Endothelial cell of umbilical vein (primary cell): ENCODE measurements around the gene COL6A3. TPM values are rescaled to one million over a fixed set of nuclear protein-coding genes. Genes with fewer than 3 reads are reported as not detected.

ENCODE experiments used
- BruUV-seq: library from RNA; stranded (reverse); fragments of 400-500 nt; replicated peaks from 2 replicates; lab custom pipeline; 2021; lab: Mats Ljungman, UMichigan
- CTCF ChIA-PET: fragments of 300-600, 350-600 bp; sonication (Branson Sonifier 250); formaldehyde crosslinking; loops from one replicate; lab custom pipeline; 2021; ENCODE audit warnings: antibody characterized with exemption, inconsistent platforms; lab: Charles Lee
- POLR2A ChIA-PET: fragments of 300-600, 350-600 bp; sonication (Branson Sonifier 250); formaldehyde crosslinking; loops from one replicate; lab custom pipeline; 2021; ENCODE audit warnings: antibody characterized with exemption, inconsistent platforms; lab: Charles Lee
- DNase-seq: peaks from one replicate; pipeline ENCODE4 v3.0.0-alpha.2; 2011; ENCODE audit warnings: low read depth, low spot score
- FAIRE-seq: peaks from 2 replicates; lab custom pipeline; 2011; peaks lifted over from hg19 to GRCh38; lab: Jason Lieb, UNC
- H2AFZ ChIP-seq: 2 replicates; pipeline ENCODE4 v1.6.0; 2012; ENCODE audit warnings: low read depth, low read length, control low read depth, inconsistent platforms
- H3K27ac ChIP-seq: 2 replicates; pipeline ENCODE4 v1.5.1; 2011; ENCODE audit warnings: low read depth, mild to moderate bottlenecking, control low read depth, low read length, moderate library complexity; ENCODE audit not compliant: insufficient read depth
- H3K27me3 ChIP-seq, 2 experiments: 2 replicates each; pipeline versions ENCODE4 v1.6.0 to v1.6.1; 2011; ENCODE audit warnings: low read length in 2 of 2, mixed read lengths in 1 of 2; ENCODE audit not compliant: control insufficient read depth in 2 of 2, insufficient read depth in 2 of 2
- H3K36me3 ChIP-seq, 2 experiments: 2 replicates in 1 of 2; 3 replicates in 1 of 2; pipeline ENCODE4 v1.5.1; 2011; ENCODE audit warnings: low read length in 2 of 2, mild to moderate bottlenecking in 1 of 2, moderate library complexity in 1 of 2; ENCODE audit not compliant: control insufficient read depth in 2 of 2, insufficient read depth in 2 of 2; ENCODE audit errors: extremely low read depth in 1 of 2
- H3K4me1 ChIP-seq: 3 replicates; pipeline ENCODE4 v1.5.1; 2011; ENCODE audit warnings: mild to moderate bottlenecking, low read length; ENCODE audit not compliant: control insufficient read depth, insufficient read depth; ENCODE audit errors: extremely low read depth
- H3K4me2 ChIP-seq: 2 replicates; pipeline ENCODE4 v1.6.1; 2011; ENCODE audit warnings: low read length, control low read depth, mixed read lengths; ENCODE audit not compliant: insufficient read depth
- H3K4me3 ChIP-seq, 3 experiments: fragments of 200-600 bp in 1 of 3; sonication (generic), shearing (Covaris generic) in 1 of 3; replicated peaks in 1 of 3; 2 replicates each; pipeline ENCODE4 v1.5.1; 2011 to 2016; ENCODE audit warnings: control low read depth in 3 of 3, low read length in 3 of 3, mild to moderate bottlenecking in 2 of 3, inconsistent platforms in 1 of 3, low read depth in 1 of 3, moderate library complexity in 1 of 3; ENCODE audit not compliant: insufficient read depth in 1 of 3
- H3K79me2 ChIP-seq: 2 replicates; pipeline ENCODE4 v1.6.0; 2012; ENCODE audit warnings: low read length, inconsistent platforms; ENCODE audit not compliant: control insufficient read depth, insufficient read depth
- H3K9ac ChIP-seq: replicated peaks from 2 replicates; pipeline ENCODE3; 2011; ENCODE audit warnings: low read length, control low read depth; ENCODE audit not compliant: insufficient read depth; ENCODE audit errors: extremely low read depth
- H3K9me1 ChIP-seq: replicated peaks from 3 replicates; pipeline ENCODE4 v1.6.0; 2011; ENCODE audit warnings: mild to moderate bottlenecking, low read length; ENCODE audit not compliant: control insufficient read depth, insufficient read depth; ENCODE audit errors: extremely low read depth
- H3K9me3 ChIP-seq: replicated peaks from 2 replicates; pipeline ENCODE4 v1.5.1; 2012; ENCODE audit warnings: low read length, inconsistent platforms; ENCODE audit not compliant: control insufficient read depth, insufficient read depth
- H4K20me1 ChIP-seq: replicated peaks from 2 replicates; pipeline ENCODE3; 2011; ENCODE audit warnings: mild to moderate bottlenecking, low read length; ENCODE audit not compliant: control insufficient read depth, insufficient read depth; ENCODE audit errors: extremely low read depth
- CTCF ChIP-seq, 2 donors: IDR thresholded peaks; 1 replicate in 1 of 2; 2 replicates in 1 of 2; pipeline ENCODE4 v1.5.1; 2011; ENCODE audit warnings: low read length in 2 of 2, mild to moderate bottlenecking in 2 of 2, moderate library complexity in 2 of 2, control low read depth in 1 of 2, inconsistent platforms in 1 of 2, low read depth in 1 of 2; ENCODE audit not compliant: insufficient read depth in 1 of 2; ENCODE audit errors: extremely low read depth in 1 of 2
- EZH2 ChIP-seq: IDR thresholded peaks from 2 replicates; pipeline ENCODE4 v1.6.1; 2012; ENCODE audit warnings: borderline replicate concordance, low read depth, mild to moderate bottlenecking, moderate library complexity, low read length, inconsistent platforms; ENCODE audit not compliant: severe bottlenecking
- FOS ChIP-seq: IDR thresholded peaks from 2 replicates; pipeline ENCODE4 v1.6.1; 2011; ENCODE audit warnings: mild to moderate bottlenecking, low read length, moderate library complexity, borderline replicate concordance; ENCODE audit not compliant: insufficient read depth
- GATA2 ChIP-seq: IDR thresholded peaks from 2 replicates; pipeline ENCODE4 v1.7.0; 2011; ENCODE audit warnings: low read depth, mild to moderate bottlenecking, moderate library complexity, mixed read lengths, low read length; ENCODE audit not compliant: insufficient read length, insufficient read depth
- JUN ChIP-seq: IDR thresholded peaks from 2 replicates; pipeline ENCODE4 v1.6.1; 2011; ENCODE audit warnings: borderline replicate concordance, low read depth; ENCODE audit not compliant: insufficient read length, insufficient read depth
- MAX ChIP-seq: IDR thresholded peaks from 2 replicates; pipeline ENCODE4 v1.6.1; 2011; ENCODE audit not compliant: insufficient read depth, insufficient read length
- MYC ChIP-seq: IDR thresholded peaks from one replicate; pipeline ENCODE4 v1.6.1; 2011; ENCODE audit warnings: mild to moderate bottlenecking, low read depth, low read length
- POLR2A ChIP-seq: IDR thresholded peaks from 2 replicates; pipeline ENCODE4 v1.6.1; 2012; ENCODE audit warnings: low read depth, mild to moderate bottlenecking, control low read depth, low read length
- POLR2AphosphoS5 ChIP-seq: IDR thresholded peaks from 2 replicates; pipeline ENCODE4 v1.6.1; 2012; ENCODE audit warnings: low read depth, mild to moderate bottlenecking, control low read depth, low read length, moderate library complexity; ENCODE audit not compliant: insufficient read depth
- dilution Hi-C: fragments of 300-500 bp; cut with MboI; formaldehyde crosslinking; loops from one replicate; pipeline ENCODE4 v1.15.0; 2019; ENCODE audit warnings: low sequenced_read_pairs; ENCODE audit not compliant: extremely low pct_ligation_motif_present
- intact Hi-C: fragments of 100-400 bp; cut with micrococcal nuclease; formaldehyde crosslinking; loops from one replicate; pipeline ENCODE4 v1.10.0; 2022
- polyA plus RNA-seq, 4 experiments: library from polyadenylated mRNA; depleted of rRNA in 3 of 4; stranded (reverse) in 3 of 4; unstranded in 1 of 4; fragments of >200 nt; gene quantifications; 2 replicates each; pipeline versions ENCODE4 v1.2.1 to v1.2.3, GENCODE V29; 2011 to 2012; ENCODE audit warnings: missing spikeins in 1 of 4
- total RNA-seq: library from RNA; stranded (reverse); gene quantifications from 2 replicates; pipeline ENCODE4 v1.2.3, GENCODE V29; 2021

Gene COL6A3
- total and polyA plus RNA-seq, 2 donors (not counting 3 experiments of a cell fraction or from before 2014, with no cell fraction given) = 0.03 TPM; not detected in 1

DNA sequence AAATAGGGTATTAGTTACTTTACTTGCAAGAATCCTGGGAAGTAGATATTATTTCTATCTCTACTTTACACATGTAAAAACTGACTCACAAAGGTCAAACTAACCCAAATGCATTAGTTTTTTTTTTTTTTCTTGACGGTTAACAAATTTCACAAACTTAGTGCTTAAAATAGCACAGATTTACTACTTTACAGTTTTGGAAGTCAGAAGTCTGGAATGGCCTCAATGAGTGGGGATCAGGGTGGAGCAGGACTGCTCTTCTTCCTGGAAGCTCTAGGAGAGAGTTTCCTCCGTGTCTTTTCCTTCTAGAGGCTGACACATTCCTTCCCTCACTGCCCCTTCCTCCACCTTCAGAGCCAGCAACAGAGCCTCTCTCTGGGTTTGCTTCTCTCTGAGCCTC, 117.2 kb downstream of the COL6A3 start:
- Histone ChIP-seq H3K4me1 (peaks cover 24% of the 10 kb centered on the region), H3K27ac (no peak overlapping the region), H3K36me3 (no peaks in the 10 kb centered on the region), H3K27me3 (peaks cover 3 to 10% of the 10 kb centered on the region in 2 experiments), H3K4me3 (no peak overlapping the region), H3K9me1 (no peaks in the 10 kb centered on the region), H3K79me2 (no peaks in the 10 kb centered on the region), H3K9me3 (no peaks in the 10 kb centered on the region), H4K20me1 (no peaks in the 10 kb centered on the region), H3K9ac (no peak overlapping the region), H3K4me2 (no peak overlapping the region), H2AFZ (no peak overlapping the region)
- BruUV-seq = no TSS peak
- ChIA-PET POLR2A (no interaction called here), CTCF (no interaction called here)
- no peak for DNase-seq
- dilution Hi-C loops (no loop called here), intact Hi-C loops (no loop called here)
- TF ChIP-seq MAX = no peak
- no peak for TF ChIP-seq GATA2
- no peak for TF ChIP-seq POLR2A
- TF ChIP-seq JUN = no peak
- no peak for TF ChIP-seq MYC
- TF ChIP-seq EZH2 = no peak
- TF ChIP-seq POLR2AphosphoS5 = no peak
- TF ChIP-seq CTCF (IDR thresholded peaks at IDR 0.05; ENCODE audit: extremely low read depth in 1 of 2, insufficient read depth in 1 of 2, low read depth in 1 of 2, low read length in 2 of 2) = no peak
- TF ChIP-seq FOS = no peak
- FAIRE-seq = no peak
